NCI-H2227 treated with DMSO at 0.1 percent for 48 hours (cell line): Measurements from ENCODE around the gene SRGAP1.
A peak's percentile ranks its signal among the peaks of the same experiment; 100 is the strongest.

Source experiments
- DNase-seq: peaks from one replicate; lab custom pipeline; 2025; lab: John Stamatoyannopoulos, UW

Gene SRGAP1

DNA sequence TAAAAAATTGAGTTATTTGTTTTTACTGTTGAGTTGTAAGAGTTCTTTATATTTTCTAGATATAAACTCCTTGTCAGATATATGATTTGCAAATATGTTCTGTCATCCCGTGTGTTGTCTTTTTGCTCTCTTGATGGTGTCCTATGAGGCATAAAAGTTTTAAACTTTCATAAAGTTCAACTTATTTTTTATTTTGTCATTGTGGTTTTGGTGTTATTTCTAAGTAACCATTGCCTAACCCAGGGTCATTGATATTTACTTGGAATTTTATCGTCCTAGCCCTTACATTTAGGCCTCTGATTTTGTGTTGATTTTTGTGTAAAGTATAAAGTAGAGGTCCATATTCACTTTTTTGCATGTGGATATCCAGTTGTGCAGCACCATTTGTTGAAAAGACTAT lies 63.1 kb downstream of the SRGAP1 start:
- no peak for DNase-seq

DNA sequence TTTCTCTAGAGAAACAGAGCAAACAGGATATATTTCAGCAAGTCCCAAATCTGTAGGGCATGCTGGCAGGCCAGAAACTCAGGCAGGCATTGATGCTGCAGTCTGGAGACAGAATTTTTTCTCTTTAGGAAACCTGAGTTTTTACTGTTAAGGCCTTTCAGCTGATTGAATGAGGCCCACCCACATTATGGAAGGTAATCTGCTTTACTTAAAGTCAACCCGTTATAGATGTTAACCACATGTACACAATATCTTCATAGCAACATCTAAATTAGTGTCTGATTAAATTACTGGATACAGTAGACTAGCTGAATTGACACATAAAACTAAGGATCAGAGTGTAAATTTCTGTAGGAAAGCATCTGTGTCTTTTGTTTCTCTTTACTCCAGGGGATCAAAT lies 65.2 kb downstream of the SRGAP1 start:
- no peak for DNase-seq

DNA sequence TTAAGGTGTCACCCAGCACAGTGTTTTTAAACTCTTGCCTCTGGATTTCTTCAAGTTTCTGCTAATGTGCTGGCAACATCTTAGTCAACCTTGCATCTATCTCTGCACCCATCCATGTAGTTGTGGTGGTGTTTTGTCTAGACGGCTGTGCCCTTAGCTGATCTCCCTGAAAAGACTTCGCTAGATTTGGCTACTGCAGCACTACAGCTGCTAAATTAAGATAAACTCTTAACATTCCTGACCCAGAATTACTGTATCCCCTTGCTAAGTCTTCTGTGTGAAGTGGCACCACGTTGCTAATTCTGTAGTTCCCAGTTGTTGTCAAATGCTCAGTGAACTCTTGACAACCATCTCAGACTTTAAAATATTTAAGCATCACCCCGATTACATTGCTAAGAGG lies 66.8 kb downstream of the SRGAP1 start:
- peak; percentile 34 for DNase-seq

DNA sequence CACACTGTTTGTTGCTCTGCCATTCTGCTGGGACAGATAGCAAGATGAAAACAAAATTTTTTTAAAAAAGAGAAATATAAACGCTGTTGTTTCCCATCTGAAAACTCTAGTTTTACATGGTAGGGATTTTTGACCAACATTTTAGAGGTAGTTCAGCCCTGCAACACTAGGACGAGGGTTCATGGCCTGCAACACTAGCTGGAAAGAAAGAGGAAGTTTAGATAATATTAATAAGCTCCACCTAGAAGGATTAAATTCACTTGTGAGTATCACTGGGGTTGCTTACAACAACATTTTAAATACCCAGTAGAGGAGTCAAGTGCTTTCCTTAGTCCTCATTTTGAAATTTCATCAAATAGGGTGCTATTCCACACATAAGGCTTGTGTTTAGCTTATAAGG lies 68.2 kb downstream of the SRGAP1 start:
- no peak for DNase-seq

DNA sequence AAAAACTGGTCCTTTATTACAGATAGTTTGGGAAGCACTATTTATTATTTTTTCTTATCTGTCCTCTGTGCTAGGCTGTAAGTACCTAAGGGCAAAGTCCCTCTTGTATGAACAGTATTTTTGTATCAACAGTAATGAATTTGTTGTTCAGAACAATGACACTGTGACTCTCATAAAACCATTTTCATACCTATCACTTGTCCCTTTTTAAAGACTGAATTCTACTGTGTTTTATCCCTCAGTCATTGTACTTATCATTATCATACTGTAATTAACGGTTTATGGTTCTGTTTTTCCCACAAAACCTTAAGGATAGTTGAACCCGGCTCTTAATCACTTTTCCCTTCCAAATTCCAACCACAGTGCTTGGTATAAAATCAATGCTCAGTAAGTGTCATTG lies 69.4 kb downstream of the SRGAP1 start:
- no peak for DNase-seq

DNA sequence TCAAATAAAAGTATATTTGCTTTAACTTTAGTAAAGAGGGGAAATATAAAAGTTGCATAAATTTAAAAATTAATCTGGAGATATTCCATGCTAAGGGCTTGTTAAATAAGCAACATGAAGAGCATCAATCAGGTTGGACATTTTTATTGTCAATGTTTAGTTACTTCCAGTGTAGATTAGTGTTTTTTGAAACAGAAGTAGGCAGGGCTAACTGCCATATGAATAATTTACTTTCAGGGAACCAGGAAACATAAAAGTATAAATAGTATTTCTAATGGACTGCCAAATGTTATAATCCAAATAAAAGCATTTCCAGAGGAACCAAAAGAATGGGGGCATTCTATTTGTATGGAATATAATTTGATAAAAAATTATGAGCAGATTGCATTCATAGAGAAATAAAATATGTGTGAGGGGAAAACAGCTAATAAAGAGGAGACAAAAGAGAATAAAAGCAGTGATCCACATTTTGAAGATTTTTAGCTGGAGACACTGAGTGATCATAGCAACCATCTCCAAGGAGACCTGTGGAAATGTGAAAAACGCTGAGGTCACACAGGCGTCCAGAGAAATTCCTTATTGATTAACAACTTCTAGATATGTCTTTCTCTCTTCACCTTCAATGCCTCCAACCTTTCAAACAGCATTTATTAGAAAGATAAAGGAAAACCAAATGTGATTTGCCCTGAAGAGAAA lies 70.8 kb downstream of the SRGAP1 start:
- DNase-seq, result no peak

DNA sequence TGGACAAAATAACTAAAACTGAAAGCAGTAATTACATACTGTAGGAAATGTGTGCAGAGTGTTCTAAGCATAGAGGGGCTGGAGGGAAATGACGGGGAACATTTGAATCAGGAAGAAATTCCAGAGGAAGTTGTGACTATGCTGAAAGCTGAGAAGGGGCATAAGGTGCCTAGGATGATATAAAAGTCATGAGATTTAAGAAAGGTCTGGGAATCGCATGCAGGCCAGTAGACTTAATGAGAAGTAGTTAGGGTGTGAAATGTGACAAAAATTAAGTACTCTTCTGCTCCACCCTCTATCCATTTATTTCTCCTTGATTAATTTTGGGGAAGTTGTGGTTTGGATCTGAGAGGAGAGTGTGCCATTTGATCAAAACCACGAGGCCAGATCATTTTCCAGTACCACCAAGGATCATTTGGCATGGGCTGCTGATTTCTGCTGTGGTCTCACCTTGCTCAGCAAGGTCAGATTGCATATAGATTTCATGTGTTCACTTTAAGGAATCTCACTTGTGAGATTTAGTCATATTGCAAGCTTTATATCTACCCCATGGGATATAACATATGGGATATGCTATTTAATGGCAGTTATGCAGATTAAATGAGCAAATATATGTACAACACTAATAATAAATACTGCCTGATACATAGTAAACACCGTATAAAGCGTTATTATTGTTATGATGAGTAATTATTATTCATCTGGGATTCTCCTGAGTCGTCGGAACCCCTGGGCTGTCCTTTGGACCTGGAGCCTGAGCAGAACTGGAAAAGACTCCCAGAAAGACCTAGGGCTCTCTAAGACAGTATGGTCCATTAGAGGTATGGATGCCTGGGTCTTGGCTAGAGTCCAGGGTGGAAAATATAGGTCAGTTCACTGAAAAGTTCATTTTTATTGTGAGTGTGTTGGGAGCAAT lies 72.3 kb downstream of the SRGAP1 start:
- DNase-seq, result no peak

DNA sequence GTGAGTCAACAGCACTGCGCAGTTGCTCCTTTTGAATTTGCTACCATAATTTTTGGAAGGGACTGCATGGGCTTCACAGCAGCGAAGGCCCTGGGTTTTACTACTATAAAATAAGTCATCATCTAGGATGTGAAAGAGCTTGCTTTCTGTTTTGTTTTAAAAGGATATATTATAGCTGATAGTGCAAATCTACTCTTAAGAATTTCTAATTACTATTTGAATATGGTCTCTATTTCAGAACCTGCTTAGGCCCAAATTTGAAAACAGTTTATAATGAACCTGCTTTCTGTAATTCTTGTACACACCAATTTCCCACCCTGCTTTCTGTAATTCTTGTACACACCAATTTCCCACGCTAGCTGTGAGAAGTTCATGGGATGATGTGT lies 73.0 kb downstream of the SRGAP1 start:
- DNase-seq, result no peak

DNA sequence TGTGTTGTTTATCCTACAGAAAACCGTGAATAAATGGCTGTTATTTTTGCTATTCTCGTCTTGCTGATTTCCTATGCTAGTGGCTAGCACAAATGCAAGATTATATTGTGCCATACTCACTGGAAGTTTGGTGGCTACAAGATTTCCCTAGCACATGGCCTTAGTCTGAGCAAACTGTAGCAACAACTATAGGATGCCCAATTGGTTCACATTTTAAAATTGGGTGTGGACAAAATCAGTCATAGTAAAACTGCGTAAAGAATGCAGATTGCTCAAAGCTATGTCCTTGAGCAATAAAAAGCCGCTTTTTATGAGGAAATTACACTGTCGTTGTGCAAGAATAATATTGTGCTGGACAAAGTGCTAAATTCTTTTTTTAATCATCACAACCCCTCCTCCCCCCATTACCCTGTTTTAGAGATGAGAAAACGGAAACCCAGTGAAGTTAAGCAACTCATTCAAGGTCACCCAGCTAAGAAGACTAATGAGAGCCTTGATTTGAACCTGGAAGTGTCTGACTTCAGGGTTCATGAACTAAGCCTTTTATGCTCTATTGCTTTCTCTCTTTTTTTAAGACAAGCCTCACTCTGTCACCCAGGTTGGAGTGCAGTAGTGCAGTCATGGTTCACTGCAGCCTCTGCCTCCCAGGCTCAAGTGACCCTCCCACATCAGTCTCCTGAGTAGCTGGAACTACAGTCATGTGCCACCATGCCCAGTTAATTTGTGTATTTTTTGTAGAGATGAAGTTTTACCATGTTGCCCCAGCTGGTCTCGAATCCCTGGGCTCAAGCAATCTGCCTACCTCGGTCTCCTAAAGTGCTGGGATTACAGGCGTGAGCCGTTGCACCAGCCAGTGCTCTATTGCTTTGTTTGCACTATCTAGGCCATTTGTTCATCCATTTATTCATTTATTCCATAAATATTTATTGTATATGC lies 73.6 kb downstream of the SRGAP1 start:
- DNase-seq, result no peak

DNA sequence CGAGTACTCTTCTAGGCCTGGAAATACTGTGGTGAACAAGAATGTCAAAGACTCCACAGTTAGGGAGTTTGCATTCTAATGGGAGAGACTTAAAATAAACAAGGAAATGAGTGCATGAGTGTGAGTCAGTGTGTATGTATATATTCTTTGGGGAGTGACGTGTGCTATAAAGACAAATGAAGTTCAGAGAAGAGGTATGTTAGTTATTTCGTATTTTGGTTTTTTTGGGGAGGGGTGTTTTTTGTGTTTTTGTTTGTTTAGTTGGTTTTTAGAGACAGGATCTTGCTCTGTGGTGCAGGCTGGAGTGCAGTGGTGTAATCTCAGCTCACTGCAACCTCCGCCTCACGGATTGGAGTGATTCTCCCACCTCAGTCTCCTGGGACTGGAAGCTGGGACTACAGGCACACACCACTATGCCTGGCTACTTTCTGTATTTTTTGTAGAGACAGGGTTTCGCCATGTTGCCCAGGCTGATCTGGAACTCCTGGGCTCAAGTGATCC lies 74.3 kb downstream of the SRGAP1 start:
- DNase-seq, result no peak

DNA sequence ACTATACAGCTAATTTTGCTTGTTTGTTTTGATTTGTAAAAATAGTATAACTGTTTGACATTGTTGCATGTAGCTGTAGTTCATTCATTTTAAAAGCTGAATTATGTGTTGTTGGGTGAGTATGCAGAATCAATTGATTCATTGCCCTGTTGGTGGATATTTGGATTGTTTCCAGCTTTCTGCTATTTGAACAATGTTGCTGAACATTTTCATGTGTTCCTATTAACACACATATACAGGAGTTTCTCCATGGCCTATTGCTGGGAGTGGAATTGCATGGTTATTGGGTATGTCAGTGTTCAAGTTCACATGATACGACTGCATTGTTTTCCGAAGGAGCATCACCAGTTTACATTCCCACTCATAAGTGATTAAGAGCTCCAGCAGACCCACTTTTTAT lies 75.3 kb downstream of the SRGAP1 start:
- no peak for DNase-seq

DNA sequence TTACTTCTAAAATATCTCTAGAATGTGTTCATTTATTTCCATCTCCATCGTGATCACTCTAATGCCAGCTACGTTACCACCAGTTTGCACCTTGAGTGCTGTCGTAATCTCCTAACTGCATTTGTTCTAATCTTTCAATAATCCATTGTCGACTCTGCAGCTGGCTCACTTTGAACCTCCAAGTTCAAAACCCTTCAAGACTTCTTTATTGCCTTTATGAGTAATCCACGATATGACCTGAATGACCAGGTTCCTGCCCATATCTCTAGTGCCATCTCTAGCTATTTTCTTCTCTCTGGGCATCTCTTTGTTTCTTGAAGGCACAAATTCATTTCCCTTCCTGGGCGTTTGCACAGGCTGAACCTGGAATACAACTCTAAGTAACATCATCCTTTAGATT lies 76.7 kb downstream of the SRGAP1 start:
- no peak for DNase-seq

DNA sequence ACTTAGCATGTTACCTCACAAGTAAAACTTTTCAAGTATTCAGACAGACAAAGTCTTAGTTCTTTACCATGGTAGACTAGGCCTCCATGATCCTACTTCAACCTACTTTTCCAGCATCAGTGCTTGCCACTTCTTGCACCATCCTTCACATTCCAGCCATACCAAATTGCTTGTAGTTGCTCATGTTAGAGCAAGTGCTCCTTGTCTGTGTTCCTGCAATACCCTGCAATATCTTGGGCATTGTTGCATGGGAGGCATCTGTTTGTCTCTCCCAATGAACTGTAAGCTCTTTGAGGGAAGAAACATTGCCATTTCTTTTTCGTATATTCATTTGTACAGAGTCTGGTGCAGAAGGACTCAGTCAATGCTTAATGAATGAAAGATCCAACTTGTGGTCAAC lies 78.0 kb downstream of the SRGAP1 start:
- DNase-seq, result no peak

DNA sequence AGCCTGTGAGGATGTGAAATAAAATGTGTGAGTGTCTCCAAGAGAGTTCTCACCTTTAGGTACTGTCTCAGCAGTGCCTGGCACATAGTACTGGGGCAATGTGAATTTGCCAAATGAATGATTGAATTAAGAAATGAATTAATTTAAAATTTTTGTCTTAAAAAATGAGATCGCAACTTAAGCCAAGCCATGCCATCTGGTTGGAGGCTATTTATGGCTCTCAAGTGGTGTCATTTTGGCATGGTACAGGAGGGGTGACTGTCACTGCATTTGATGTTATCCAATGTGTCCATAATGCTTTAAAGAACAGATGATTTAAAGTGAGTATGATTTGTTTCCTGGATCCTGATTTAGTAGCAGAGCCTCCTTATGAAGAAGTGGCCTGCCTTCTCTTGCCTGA lies 80.3 kb downstream of the SRGAP1 start:
- DNase-seq, result no peak

DNA sequence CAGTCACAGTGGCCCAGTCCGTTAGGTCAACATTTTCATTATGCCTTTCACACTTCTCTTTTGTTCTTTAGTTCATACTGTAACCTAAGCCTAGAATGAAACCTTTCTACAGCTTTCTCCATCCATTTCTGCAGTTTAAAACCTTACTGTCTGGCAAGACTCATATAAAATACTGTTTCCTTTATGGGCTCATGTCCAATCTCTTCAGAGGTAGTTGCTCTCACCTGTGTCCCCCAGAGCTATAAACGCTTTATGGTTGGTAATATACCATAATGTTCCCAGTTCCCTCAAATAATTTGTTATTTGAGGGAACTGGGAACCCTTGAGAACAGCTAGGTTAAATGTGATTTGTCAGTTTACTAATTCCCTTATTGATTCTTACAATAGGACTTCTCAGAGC lies 83.0 kb downstream of the SRGAP1 start:
- DNase-seq, result no peak

DNA sequence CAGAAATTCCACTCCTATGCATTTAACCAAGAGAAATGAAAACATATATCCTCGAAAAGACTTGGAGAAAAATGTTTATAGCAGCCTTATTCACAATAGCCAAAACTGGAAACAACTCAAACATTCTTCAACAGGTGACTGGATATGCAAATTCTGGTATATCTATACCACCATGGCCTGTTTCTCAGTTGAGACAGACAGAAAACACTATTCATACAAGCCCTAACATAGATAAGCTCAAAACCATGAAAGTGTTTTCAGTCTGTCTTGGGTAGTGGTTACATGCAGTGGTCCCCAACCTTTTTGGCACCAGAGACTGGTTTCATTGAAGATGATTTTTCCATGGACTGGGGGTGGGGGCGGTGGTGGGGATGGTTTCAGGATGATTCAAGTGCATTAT lies 83.8 kb downstream of the SRGAP1 start:
- DNase-seq, result no peak

DNA sequence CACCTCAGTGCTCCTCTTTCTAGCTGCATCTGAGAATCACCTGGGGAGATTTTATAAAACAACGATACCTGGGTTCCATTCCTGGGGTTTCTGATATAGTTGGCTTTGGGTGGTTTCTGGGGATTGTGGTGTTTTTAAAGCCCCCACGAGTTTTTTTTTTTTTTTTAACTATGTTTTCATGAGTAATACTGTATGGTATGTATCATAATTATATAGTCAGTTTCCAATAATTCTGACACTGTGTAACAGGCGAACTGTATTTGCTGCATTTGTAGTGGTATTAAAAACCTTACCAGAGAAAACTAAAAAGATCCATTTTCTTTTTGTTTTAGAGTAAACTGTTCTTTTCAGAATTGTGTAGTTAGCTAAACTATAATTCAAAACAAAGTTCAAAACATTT lies 84.9 kb downstream of the SRGAP1 start:
- DNase-seq, result no peak

DNA sequence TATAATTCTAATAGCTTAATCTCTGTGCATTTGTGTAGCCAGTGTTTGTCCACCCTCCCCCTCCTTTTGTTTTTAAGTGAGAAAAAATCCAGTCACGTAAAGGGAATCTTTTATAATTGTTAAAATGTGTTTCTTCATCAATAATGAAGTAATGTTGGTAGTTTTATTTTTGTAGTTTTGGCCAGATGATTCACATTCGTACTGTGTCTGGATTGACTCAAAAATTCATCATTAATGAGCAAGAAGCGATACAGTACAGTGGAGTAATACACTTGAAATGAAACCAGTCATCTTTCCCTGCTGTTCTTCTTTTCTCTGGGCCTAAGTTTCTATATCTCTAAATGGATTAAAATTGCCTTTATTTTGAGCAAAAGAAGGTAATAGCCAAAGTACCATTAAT lies 86.5 kb downstream of the SRGAP1 start:
- DNase-seq, result no peak

DNA sequence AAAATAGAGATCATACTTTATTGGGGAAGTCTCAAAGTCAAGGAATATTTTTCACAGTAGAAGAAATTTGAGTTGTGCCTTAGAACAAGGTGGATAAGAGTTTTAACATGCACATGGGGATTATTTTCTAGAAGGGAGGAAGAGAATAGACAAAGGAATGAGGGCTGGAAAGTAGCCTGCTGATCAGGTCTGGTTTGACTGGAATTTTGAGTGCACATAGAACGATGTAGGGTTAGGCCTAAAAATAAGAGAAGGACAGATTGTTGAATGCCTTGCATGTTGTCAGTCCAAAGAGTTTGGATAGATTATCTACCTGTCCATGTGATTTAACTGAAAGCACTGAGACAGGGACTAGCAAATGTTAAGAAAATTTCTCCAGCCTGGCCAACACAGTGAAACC lies 87.2 kb downstream of the SRGAP1 start:
- DNase-seq, result no peak

DNA sequence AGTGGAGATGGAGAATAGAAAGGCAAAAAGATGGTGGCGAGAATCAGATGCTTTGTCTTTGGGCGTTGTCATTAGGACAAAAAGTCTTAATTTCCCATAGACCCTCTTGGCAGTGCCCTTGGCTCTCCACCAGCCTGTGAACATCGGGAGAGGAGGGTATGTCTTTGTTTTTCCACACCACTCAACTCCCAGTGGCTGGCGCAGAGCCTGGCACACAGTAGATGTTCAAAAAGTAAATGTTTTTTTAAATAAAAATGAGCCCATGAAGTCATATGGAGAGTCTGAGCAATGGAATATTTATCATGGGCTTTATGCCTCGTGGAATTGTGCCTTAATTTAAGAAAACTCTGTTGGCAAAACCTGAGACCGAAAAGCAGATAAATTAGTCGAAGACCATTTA lies 90.4 kb downstream of the SRGAP1 start:
- DNase-seq, result no peak

DNA sequence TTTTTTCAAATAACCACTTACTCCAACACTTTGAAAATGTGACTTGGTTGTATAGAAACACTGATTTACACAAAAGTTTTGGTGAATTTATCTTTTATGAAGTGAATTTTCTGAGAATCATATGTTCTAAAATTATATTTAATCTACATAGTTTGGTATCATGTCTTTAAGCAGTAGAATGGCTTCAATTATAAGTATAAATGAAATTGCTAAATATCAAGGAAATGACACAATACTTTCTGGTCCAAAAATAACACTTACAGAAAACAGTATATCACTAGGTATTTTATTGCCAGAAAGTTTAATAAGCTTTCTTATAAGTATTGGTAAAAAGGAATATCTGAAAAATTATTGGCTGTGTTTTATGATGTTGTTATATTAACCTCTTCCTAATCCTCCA lies 90.9 kb downstream of the SRGAP1 start:
- no peak for DNase-seq
